HepG2 (cell line): ENCODE results near the gene POU3F1. TPM values are rescaled to one million over a fixed set of nuclear protein-coding genes. Genes with fewer than 3 reads are reported as not detected.

Source experiments
- GATAD2A ChIP-seq: IDR thresholded peaks from 2 replicates; pipeline ENCODE4 v1.6.1; 2016
- GLI4 ChIP-seq: sonication (generic); formaldehyde crosslinking; IDR thresholded peaks from 2 replicates; pipeline ENCODE4 v1.5.1; 2020; ENCODE audit warnings: missing genetic modification reagents, mild to moderate bottlenecking, moderate library complexity, borderline replicate concordance
- ZNF292 ChIP-seq: sonication (generic); formaldehyde crosslinking; IDR thresholded peaks from 2 replicates; pipeline ENCODE4 v1.8.1; 2022; ENCODE audit warnings: mild to moderate bottlenecking, low read depth, missing genetic modification reagents, borderline replicate concordance
- ZNF407 ChIP-seq: sonication (generic); formaldehyde crosslinking; IDR thresholded peaks from one replicate; pipeline ENCODE4 v1.5.1; 2020; ENCODE audit warnings: mild to moderate bottlenecking, missing genetic modification reagents; ENCODE audit errors: not compliant biosample characterization
- polyA plus RNA-seq, 8 experiments: library from polyadenylated mRNA; depleted of rRNA in 3 of 8; stranded (reverse) in 7 of 8; unstranded in 1 of 8; fragments of >200 nt; fragmentation: Illumina TruSeq in 4 of 8; extraction: Trizol in 4 of 8; gene quantifications; 2 replicates each; pipeline versions ENCODE4 v1.2.1 to v1.2.3, GENCODE V29; 2011 to 2016; ENCODE audit warnings: low read depth in 4 of 8, missing spikeins in 1 of 8, mixed read lengths in 1 of 8; ENCODE audit not compliant: insufficient read depth in 1 of 8
- total RNA-seq, 5 experiments: library from RNA; depleted of rRNA; stranded (reverse); fragments of >200 nt; fragmentation: Illumina TruSeq; extraction: Trizol; gene quantifications; 2 replicates each; pipeline ENCODE4 v1.2.3, GENCODE V29; 2016; ENCODE audit warnings: low read depth in 1 of 5

The POU3F1 gene
- total and polyA plus RNA-seq, 2 of the 13 experiments (the other 11 are each of a cell fraction or from before 2014, with no cell fraction given), result not detected

- TF ChIP-seq ZNF407 (CRISPR knock-in tag) (no peak), ZNF292 (no peak), GATAD2A (CRISPR knock-in tag) (no peak), GLI4 (CRISPR knock-in tag) (no peak)
Observed at GRCh38 chr1:37997256-37998088, 49.1 kb downstream of the POU3F1 start (continued).
